ENCODE results near the gene SAPCD1. TPM values are rescaled to one million over a fixed set of nuclear protein-coding genes. Genes with fewer than 3 reads are reported as not detected.

Gene SAPCD1
- total and polyA plus RNA-seq, 10 of the 15 experiments (the other 5 are each of a cell fraction or from before 2014, with no cell fraction given), result 1.6 to 13.0 (median 5.4) TPM

- Histone ChIP-seq H3K27ac (ENCODE audit: control insufficient read depth, insufficient read depth) (no peak overlapping the region), H3K27me3 (replicated peaks in 1 of 2; ENCODE audit: control insufficient read depth in 2 of 2, insufficient read depth in 2 of 2, low read length in 1 of 2) (no peaks in the 10 kb centered on the region), H3K4me2 (ENCODE audit: control insufficient read depth, insufficient read depth) (no peak overlapping the region), H3K4me1 (ENCODE audit: control insufficient read depth, insufficient read depth, low read length) (no peaks in the 10 kb centered on the region), H3K9me3 (replicated peaks; ENCODE audit: control insufficient read depth, insufficient read depth, low read length) (no peaks in the 10 kb centered on the region), H4K20me1 (ENCODE audit: control insufficient read depth, insufficient read depth) (no peaks in the 10 kb centered on the region), H3K9ac (ENCODE audit: control insufficient read depth, insufficient read depth, low read length) (no peak overlapping the region), H3K4me3 (no peak overlapping the region), H3K36me3 (ENCODE audit: control insufficient read depth in 2 of 2, insufficient read depth in 2 of 2, low read length in 1 of 2) (no peaks in the 10 kb centered on the region; a peak in 1 of 4 replicates), H3K79me2 (ENCODE audit: control insufficient read depth, insufficient read depth, low read length) (no peaks in the 10 kb centered on the region), H2AFZ (ENCODE audit: control insufficient read depth, low read depth, low read length) (no peak overlapping the region)
- POLR2A ChIA-PET, result no interaction called here
- CTCF ChIA-PET, result interaction anchor here (0.7 kb wide), 1 partner anchor 191 kb away, joined by 4 read pairs; no protein-coding TSS in a partner anchor
- SMC1A ChIA-PET (ENCODE audit: uncharacterized antibody, unreplicated experiment), result no interaction called here
- BruUV-seq (replicated peaks), result no TSS peak
- DNase-seq (ENCODE audit: low read depth, low spot score), result no peak
- WGBS (ENCODE audit: insufficient coverage, insufficient replicate concordance, low lambda C conversion rate, missing lambda C conversion rate), result 82% methylated on average over 8 of the region's 9 CpGs
- no peak for ATAC-seq
- no peak for FAIRE-seq
- intact Hi-C loops (cut with micrococcal nuclease; ENCODE audit: unreplicated experiment) (no loop called here), in situ Hi-C loops (cut with MboI) (no loop called here)
- RAD21 ChIA-PET (ENCODE audit: unreplicated experiment), result no interaction called here
- TF ChIP-seq, protein P1, sequence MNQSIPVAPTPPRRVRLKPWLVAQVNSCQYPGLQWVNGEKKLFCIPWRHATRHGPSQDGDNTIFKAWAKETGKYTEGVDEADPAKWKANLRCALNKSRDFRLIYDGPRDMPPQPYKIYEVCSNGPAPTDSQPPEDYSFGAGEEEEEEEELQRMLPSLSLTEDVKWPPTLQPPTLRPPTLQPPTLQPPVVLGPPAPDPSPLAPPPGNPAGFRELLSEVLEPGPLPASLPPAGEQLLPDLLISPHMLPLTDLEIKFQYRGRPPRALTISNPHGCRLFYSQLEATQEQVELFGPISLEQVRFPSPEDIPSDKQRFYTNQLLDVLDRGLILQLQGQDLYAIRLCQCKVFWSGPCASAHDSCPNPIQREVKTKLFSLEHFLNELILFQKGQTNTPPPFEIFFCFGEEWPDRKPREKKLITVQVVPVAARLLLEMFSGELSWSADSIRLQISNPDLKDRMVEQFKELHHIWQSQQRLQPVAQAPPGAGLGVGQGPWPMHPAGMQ (IDR thresholded peaks at IDR 0.05; ENCODE audit: borderline replicate concordance), result no peak
- no peak for TF ChIP-seq RB1 (IDR thresholded peaks at IDR 0.05; ENCODE audit: borderline replicate concordance)
- no peak for TF ChIP-seq KAT2A (conservative IDR thresholded peaks at IDR 0.05; ENCODE audit: control insufficient read depth, low read depth, low read length)
- TF ChIP-seq ETV6 (conservative IDR thresholded peaks at IDR 0.05 in 1 of 2, IDR thresholded peaks at IDR 0.05 in 1 of 2; ENCODE audit: borderline replicate concordance in 1 of 2, low read depth in 1 of 2), result no peak
- TF ChIP-seq, protein P2, sequence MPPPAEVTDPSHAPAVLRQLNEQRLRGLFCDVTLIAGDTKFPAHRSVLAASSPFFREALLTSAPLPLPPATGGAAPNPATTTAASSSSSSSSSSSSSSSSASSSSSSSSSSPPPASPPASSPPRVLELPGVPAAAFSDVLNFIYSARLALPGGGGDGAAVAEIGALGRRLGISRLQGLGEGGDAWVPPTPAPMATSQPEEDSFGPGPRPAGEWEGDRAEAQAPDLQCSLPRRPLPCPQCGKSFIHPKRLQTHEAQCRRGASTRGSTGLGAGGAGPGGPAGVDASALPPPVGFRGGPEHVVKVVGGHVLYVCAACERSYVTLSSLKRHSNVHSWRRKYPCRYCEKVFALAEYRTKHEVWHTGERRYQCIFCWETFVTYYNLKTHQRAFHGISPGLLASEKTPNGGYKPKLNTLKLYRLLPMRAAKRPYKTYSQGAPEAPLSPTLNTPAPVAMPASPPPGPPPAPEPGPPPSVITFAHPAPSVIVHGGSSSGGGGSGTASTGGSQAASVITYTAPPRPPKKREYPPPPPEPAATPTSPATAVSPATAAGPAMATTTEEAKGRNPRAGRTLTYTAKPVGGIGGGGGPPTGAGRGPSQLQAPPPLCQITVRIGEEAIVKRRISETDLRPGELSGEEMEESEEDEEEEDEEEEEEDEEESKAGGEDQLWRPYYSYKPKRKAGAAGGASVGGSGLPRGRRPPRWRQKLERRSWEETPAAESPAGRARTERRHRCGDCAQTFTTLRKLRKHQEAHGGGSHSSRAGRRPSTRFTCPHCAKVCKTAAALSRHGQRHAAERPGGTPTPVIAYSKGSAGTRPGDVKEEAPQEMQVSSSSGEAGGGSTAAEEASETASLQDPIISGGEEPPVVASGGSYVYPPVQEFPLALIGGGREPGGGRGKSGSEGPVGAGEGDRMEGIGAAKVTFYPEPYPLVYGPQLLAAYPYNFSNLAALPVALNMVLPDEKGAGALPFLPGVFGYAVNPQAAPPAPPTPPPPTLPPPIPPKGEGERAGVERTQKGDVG (CRISPR knock-in tag; IDR thresholded peaks at IDR 0.05), result no peak
- no peak for TF ChIP-seq REST (IDR thresholded peaks at IDR 0.05; ENCODE audit: low read depth, low read length)
- TF ChIP-seq ZNF274 (IDR thresholded peaks at IDR 0.05; ENCODE audit: insufficient read depth, insufficient read length), result no peak
- TF ChIP-seq NR2C1 (IDR thresholded peaks at IDR 0.05), result no peak
- no peak for TF ChIP-seq NFYB (IDR thresholded peaks at IDR 0.05; ENCODE audit: insufficient read depth, low read depth, low read length)
- no peak for TF ChIP-seq POLR2AphosphoS2 (IDR thresholded peaks at IDR 0.05; ENCODE audit: low read depth, low read length)
- TF ChIP-seq DPF2 (IDR thresholded peaks at IDR 0.05), result no peak
- TF ChIP-seq USF1 (IDR thresholded peaks at IDR 0.05; ENCODE audit: borderline replicate concordance, extremely low read length, insufficient read depth, low read depth, low read length), result no peak
- TF ChIP-seq SPI1 (IDR thresholded peaks at IDR 0.05; ENCODE audit: borderline replicate concordance, insufficient read depth, low read depth, low read length), result no peak
- no peak for TF ChIP-seq MEF2B (IDR thresholded peaks at IDR 0.05; ENCODE audit: partially characterized antibody, poor library complexity, severe bottlenecking)
- no peak for TF ChIP-seq EGR1 (IDR thresholded peaks at IDR 0.05; ENCODE audit: borderline replicate concordance in 1 of 2, low read depth in 2 of 2, low read length in 2 of 2)
These were observed 3.1 kb downstream of the SAPCD1 start for GRCh38 chr6:31765559-31765909.

Measured in GM12878 (cell line).